GM12892 (cell line): ENCODE measurements around the gene MYBBP1A.

Experiments used
- POLR2A ChIP-seq: IDR thresholded peaks from 2 replicates; pipeline ENCODE4 v1.6.1; 2011; ENCODE audit warnings: low read depth, low read length, control low read depth
- TAF1 ChIP-seq: IDR thresholded peaks from 2 replicates; pipeline ENCODE4 v1.6.1; 2011; ENCODE audit warnings: low read depth, mild to moderate bottlenecking, control low read depth, low read length, borderline replicate concordance

GRCh38 chr17:4582691-4583090 is 27.5 kb upstream of the MYBBP1A start:
- no peak for TF ChIP-seq POLR2A
- no peak for TF ChIP-seq TAF1
